WTC11 (cell line): ENCODE results near the gene FNIP2.

Experiments
- AFF4 ChIP-seq: sonication (generic); formaldehyde crosslinking; IDR thresholded peaks from 2 replicates; pipeline ENCODE4 v1.8.1; 2023; ENCODE audit warnings: mild to moderate bottlenecking, missing genetic modification reagents, borderline replicate concordance
- FOXK1 ChIP-seq: sonication (generic); formaldehyde crosslinking; IDR thresholded peaks from 2 replicates; pipeline ENCODE4 v1.8.0; 2022; ENCODE audit warnings: mild to moderate bottlenecking, moderate library complexity, missing genetic modification reagents
- GABPB1 ChIP-seq: sonication (generic); formaldehyde crosslinking; IDR thresholded peaks from 2 replicates; pipeline ENCODE4 v1.8.1; 2023; ENCODE audit warnings: mild to moderate bottlenecking, missing genetic modification reagents
- TCF7 ChIP-seq: sonication (generic); formaldehyde crosslinking; IDR thresholded peaks from 2 replicates; pipeline ENCODE4 v1.8.0; 2022; ENCODE audit warnings: mild to moderate bottlenecking, low read depth, missing genetic modification reagents, moderate library complexity
- TEAD4 ChIP-seq: sonication (generic); formaldehyde crosslinking; IDR thresholded peaks from 2 replicates; pipeline ENCODE4 v1.8.0; 2022; ENCODE audit warnings: mild to moderate bottlenecking, missing genetic modification reagents
- ZBTB21 ChIP-seq: sonication (generic); formaldehyde crosslinking; IDR thresholded peaks from 2 replicates; pipeline ENCODE4 v1.8.1; 2023; ENCODE audit warnings: mild to moderate bottlenecking, missing genetic modification reagents, borderline replicate concordance
- ZNF138 ChIP-seq: sonication (generic); formaldehyde crosslinking; conservative IDR thresholded peaks from 2 replicates; pipeline ENCODE4 v1.8.1; 2022; ENCODE audit warnings: mild to moderate bottlenecking, moderate library complexity, missing genetic modification reagents
- ZNF232 ChIP-seq: sonication (generic); formaldehyde crosslinking; IDR thresholded peaks from 2 replicates; pipeline ENCODE4 v1.8.0; 2022; ENCODE audit warnings: mild to moderate bottlenecking, missing genetic modification reagents
- ZNF281 ChIP-seq: sonication (generic); formaldehyde crosslinking; IDR thresholded peaks from 2 replicates; pipeline ENCODE4 v1.8.0; 2023; ENCODE audit warnings: mild to moderate bottlenecking, missing genetic modification reagents
- TF ChIP-seq, protein P1 (sequence below): fragments of 200-600 bp; IDR thresholded peaks from 2 replicates; pipeline ENCODE4 v1.8.0; 2022; ENCODE audit warnings: antibody characterized with exemption
- TF ChIP-seq, protein P2 (sequence below): sonication (generic); formaldehyde crosslinking; IDR thresholded peaks from 2 replicates; pipeline ENCODE4 v1.8.0; 2022; ENCODE audit warnings: mild to moderate bottlenecking, missing genetic modification reagents

DNA sequence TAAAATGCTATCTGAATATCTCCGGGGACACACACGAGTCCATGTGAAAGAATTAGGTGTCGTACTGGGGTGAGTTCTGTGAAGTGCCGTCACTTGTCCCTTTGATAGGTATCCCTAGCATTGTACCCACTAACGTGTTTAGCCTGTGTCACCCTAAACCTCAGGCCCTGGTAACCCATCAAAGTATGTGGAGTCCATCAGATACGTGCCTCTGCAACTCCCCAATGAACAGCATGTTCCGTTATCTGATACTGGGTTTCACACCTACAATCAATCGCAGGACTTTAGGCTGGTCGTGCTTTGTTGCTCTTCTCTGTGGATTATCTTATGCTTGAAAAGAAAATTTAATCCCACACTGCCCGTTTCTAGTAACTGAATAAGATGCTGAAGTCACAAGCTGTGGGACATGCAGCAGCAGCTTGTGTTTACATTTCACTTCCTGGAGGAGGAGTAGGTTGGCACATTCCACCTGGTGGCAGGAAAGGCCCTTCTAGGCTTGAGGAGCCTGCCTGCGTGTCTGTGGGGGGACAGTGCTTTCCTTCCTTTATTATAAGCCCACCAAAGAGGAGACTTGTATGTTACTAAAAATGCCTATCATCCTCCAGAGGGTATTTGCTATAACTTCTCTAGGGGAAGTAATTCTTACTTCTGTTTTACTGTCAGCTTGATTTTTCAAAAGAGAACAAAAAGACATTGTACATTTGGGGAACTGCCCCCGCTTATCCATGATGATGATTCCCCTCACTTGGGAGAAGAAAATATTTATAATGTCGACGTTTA is 127.2 kb downstream of the FNIP2 start:
- TF ChIP-seq, protein P1, sequence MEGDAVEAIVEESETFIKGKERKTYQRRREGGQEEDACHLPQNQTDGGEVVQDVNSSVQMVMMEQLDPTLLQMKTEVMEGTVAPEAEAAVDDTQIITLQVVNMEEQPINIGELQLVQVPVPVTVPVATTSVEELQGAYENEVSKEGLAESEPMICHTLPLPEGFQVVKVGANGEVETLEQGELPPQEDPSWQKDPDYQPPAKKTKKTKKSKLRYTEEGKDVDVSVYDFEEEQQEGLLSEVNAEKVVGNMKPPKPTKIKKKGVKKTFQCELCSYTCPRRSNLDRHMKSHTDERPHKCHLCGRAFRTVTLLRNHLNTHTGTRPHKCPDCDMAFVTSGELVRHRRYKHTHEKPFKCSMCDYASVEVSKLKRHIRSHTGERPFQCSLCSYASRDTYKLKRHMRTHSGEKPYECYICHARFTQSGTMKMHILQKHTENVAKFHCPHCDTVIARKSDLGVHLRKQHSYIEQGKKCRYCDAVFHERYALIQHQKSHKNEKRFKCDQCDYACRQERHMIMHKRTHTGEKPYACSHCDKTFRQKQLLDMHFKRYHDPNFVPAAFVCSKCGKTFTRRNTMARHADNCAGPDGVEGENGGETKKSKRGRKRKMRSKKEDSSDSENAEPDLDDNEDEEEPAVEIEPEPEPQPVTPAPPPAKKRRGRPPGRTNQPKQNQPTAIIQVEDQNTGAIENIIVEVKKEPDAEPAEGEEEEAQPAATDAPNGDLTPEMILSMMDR: no peak
- TF ChIP-seq TCF7 (no peak), FOXK1 (no peak), ZBTB21 (CRISPR knock-in tag) (no peak), ZNF232 (no peak), TEAD4 (CRISPR knock-in tag) (no peak), ZNF281 (no peak), AFF4 (no peak), GABPB1 (no peak), ZNF138 (CRISPR knock-in tag) (no peak)
- TF ChIP-seq, protein P2, sequence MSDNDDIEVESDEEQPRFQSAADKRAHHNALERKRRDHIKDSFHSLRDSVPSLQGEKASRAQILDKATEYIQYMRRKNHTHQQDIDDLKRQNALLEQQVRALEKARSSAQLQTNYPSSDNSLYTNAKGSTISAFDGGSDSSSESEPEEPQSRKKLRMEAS: no peak
